HG03045 (cell line): Measurements from ENCODE around the gene CD6.
"Not testable (repeated sequence)": the region's sequence is repeated elsewhere in the genome, so short reads cannot be mapped to it uniquely, and the experiment has no call there.

Source experiments
- ATAC-seq: cut with Tn5 transposase; IDR thresholded peaks from one replicate; pipeline ENCODE4 v1.9.1; 2021; ENCODE audit warnings: mild to moderate bottlenecking, moderate library complexity; ENCODE audit not compliant: unreplicated experiment

The CD6 gene

GRCh38 chr11:60951904-60952741 is 19.4 kb upstream of the CD6 start, which contains the start of gene SLC15A3:
SLC15A3 (minus strand) TSS chr11:60952176; CDS start chr11:60951551, 625 bp downstream.
- ATAC-seq = peak; percentile 62

- ATAC-seq = no peak
These were observed 18.7 kb upstream of the CD6 start for GRCh38 chr11:60952742-60953170.

GRCh38 chr11:60953781-60954180 is 17.7 kb upstream of the CD6 start:
- ATAC-seq = no peak

GRCh38 chr11:60954421-60954820 is 17.1 kb upstream of the CD6 start:
- no peak for ATAC-seq

GRCh38 chr11:60955571-60955970 is 15.9 kb upstream of the CD6 start:
- no peak for ATAC-seq

GRCh38 chr11:60957188-60957587 is 14.3 kb upstream of the CD6 start:
- no peak for ATAC-seq

- no peak for ATAC-seq
These were observed 12.0 kb upstream of the CD6 start for GRCh38 chr11:60959431-60959830.

GRCh38 chr11:60960405-60960804 is 11.1 kb upstream of the CD6 start:
- no peak for ATAC-seq

- ATAC-seq = no peak
These were observed 6.7 kb upstream of the CD6 start for GRCh38 chr11:60964801-60965200.

- no peak for ATAC-seq
These were observed 4.6 kb upstream of the CD6 start for GRCh38 chr11:60966890-60967289.

GRCh38 chr11:60968223-60968622 is 3.3 kb upstream of the CD6 start:
- no peak for ATAC-seq

GRCh38 chr11:60970369-60970774 is 1.1 kb upstream of the CD6 start:
- ATAC-seq = no peak

- ATAC-seq = no peak
These were observed 590 bp upstream of the CD6 start for GRCh38 chr11:60970890-60971289.

- ATAC-seq = no peak
These were observed 926 bp downstream of the CD6 start for GRCh38 chr11:60972182-60973030.

- no peak for ATAC-seq
These were observed 2.2 kb downstream of the CD6 start for GRCh38 chr11:60973699-60974098.

GRCh38 chr11:60974316-60974715 is 2.8 kb downstream of the CD6 start:
- not testable (repeated sequence) for ATAC-seq

GRCh38 chr11:60974726-60975125 is 3.2 kb downstream of the CD6 start:
- ATAC-seq = no peak

- no peak for ATAC-seq
These were observed 5.7 kb downstream of the CD6 start for GRCh38 chr11:60977224-60977623.

GRCh38 chr11:60977836-60978235 is 6.4 kb downstream of the CD6 start:
- no peak for ATAC-seq

GRCh38 chr11:60978546-60979380 is 7.3 kb downstream of the CD6 start:
- no peak for ATAC-seq

- no peak for ATAC-seq
These were observed 10.0 kb downstream of the CD6 start for GRCh38 chr11:60981515-60981914.
